Liver (tissue), 9 donors: Measurements from ENCODE around the gene SYDE2. TPM values are rescaled to one million over a fixed set of nuclear protein-coding genes. Genes with fewer than 3 reads are reported as not detected.
"Not testable (repeated sequence)": the region's sequence is repeated elsewhere in the genome, so short reads cannot be mapped to it uniquely, and the experiment has no call there.

Experiments
- DNase-seq: peaks from one replicate; pipeline ENCODE4 v3.0.0-alpha.2; 2017; ENCODE audit warnings: low spot score
- H3K27ac ChIP-seq, 2 donors: one replicate each; pipeline ENCODE4 v1.7.0; 2013; ENCODE audit warnings: inconsistent platforms in 2 of 2, low read length in 2 of 2, control low read depth in 1 of 2, low read depth in 1 of 2, mild to moderate bottlenecking in 1 of 2
- H3K27me3 ChIP-seq, 4 donors: one replicate each; pipeline versions ENCODE4 v1.6.1 to v1.7.0; 2013; ENCODE audit warnings: low read length in 3 of 4, inconsistent platforms in 1 of 4, mild to moderate bottlenecking in 1 of 4, moderate library complexity in 1 of 4; ENCODE audit not compliant: control insufficient read depth in 4 of 4, insufficient read depth in 4 of 4
- H3K36me3 ChIP-seq, 4 donors: one replicate each; pipeline versions ENCODE4 v1.6.1 to v1.7.0; 2013; ENCODE audit warnings: low read length in 3 of 4, mild to moderate bottlenecking in 3 of 4, low read depth in 1 of 4, moderate library complexity in 1 of 4; ENCODE audit not compliant: control insufficient read depth in 4 of 4, insufficient read depth in 3 of 4
- H3K4me1 ChIP-seq, 4 donors: one replicate each; pipeline versions ENCODE4 v1.6.1 to v1.7.0; 2013; ENCODE audit warnings: low read length in 3 of 4, mild to moderate bottlenecking in 3 of 4, moderate library complexity in 1 of 4; ENCODE audit not compliant: control insufficient read depth in 4 of 4, insufficient read depth in 4 of 4
- H3K4me3 ChIP-seq, 3 donors: one replicate each; pipeline versions ENCODE4 v1.6.1 to v1.7.0; 2013; ENCODE audit warnings: low read length in 3 of 3, control low read depth in 1 of 3, low read depth in 1 of 3, mild to moderate bottlenecking in 1 of 3
- H3K9ac ChIP-seq, 2 donors: one replicate each; pipeline ENCODE4 v1.7.0; 2013; ENCODE audit warnings: low read length in 2 of 2, mild to moderate bottlenecking in 2 of 2, moderate library complexity in 2 of 2, control low read depth in 1 of 2, low read depth in 1 of 2
- H3K9me3 ChIP-seq, 4 donors: one replicate each; pipeline versions ENCODE4 v1.6.1 to v1.7.0; 2013; ENCODE audit warnings: low read length in 3 of 4; ENCODE audit not compliant: control insufficient read depth in 4 of 4
- ATF3 ChIP-seq: IDR thresholded peaks from 2 replicates; pipeline ENCODE4 v1.6.1; 2016; ENCODE audit warnings: antibody characterized with exemption
- EGR1 ChIP-seq, 2 donors: IDR thresholded peaks; 2 replicates each; pipeline ENCODE4 v1.6.1; 2016 to 2018; ENCODE audit warnings: antibody characterized with exemption in 2 of 2, low read depth in 2 of 2
- FOXA1 ChIP-seq: IDR thresholded peaks from 2 replicates; pipeline ENCODE4 v1.6.1; 2016; ENCODE audit warnings: antibody characterized with exemption
- FOXA2 ChIP-seq: IDR thresholded peaks from 2 replicates; pipeline ENCODE4 v1.6.1; 2016; ENCODE audit warnings: antibody characterized with exemption
- GABPA ChIP-seq, 2 donors: IDR thresholded peaks in 1 of 2; conservative IDR thresholded peaks in 1 of 2; 2 replicates each; pipeline ENCODE4 v1.6.1; 2016; ENCODE audit warnings: antibody characterized with exemption in 2 of 2, mild to moderate bottlenecking in 1 of 2, moderate library complexity in 1 of 2
- HNF4A ChIP-seq, 2 donors: conservative IDR thresholded peaks; 2 replicates each; pipeline ENCODE4 v1.6.1; 2016; ENCODE audit warnings: antibody characterized with exemption in 2 of 2, mild to moderate bottlenecking in 2 of 2
- HNF4G ChIP-seq: IDR thresholded peaks from 2 replicates; pipeline ENCODE4 v1.6.1; 2016; ENCODE audit warnings: antibody characterized with exemption
- JUND ChIP-seq, 2 donors: IDR thresholded peaks; 2 replicates each; pipeline ENCODE4 v1.6.1; 2016; ENCODE audit warnings: antibody characterized with exemption in 2 of 2
- MAX ChIP-seq: IDR thresholded peaks from 2 replicates; pipeline ENCODE4 v1.6.1; 2016; ENCODE audit warnings: antibody characterized with exemption
- NR2F2 ChIP-seq: IDR thresholded peaks from 2 replicates; pipeline ENCODE4 v1.6.1; 2016; ENCODE audit warnings: antibody characterized with exemption
- RAD21 ChIP-seq, 2 donors: IDR thresholded peaks; 2 replicates each; pipeline ENCODE4 v1.6.1; 2016; ENCODE audit warnings: antibody characterized with exemption in 2 of 2, mild to moderate bottlenecking in 2 of 2
- RXRA ChIP-seq, 2 donors: IDR thresholded peaks; 2 replicates each; pipeline ENCODE4 v1.6.1; 2017 to 2018; ENCODE audit warnings: antibody characterized with exemption in 2 of 2, mild to moderate bottlenecking in 1 of 2
- SP1 ChIP-seq: IDR thresholded peaks from 2 replicates; pipeline ENCODE4 v1.6.1; 2018; ENCODE audit warnings: antibody characterized with exemption, mild to moderate bottlenecking
- TAF1 ChIP-seq: conservative IDR thresholded peaks from 2 replicates; pipeline ENCODE4 v1.6.1; 2016; ENCODE audit warnings: antibody characterized with exemption, mild to moderate bottlenecking
- YY1 ChIP-seq: IDR thresholded peaks from 2 replicates; pipeline ENCODE4 v1.6.1; 2016; ENCODE audit warnings: antibody characterized with exemption, mild to moderate bottlenecking
- WGBS: extraction: QIAGEN DNeasy Blood & Tissue Kit; methylation state at CpG from one replicate; pipeline ENCODE4 v1.1.7; 2013; 5-methylcytosine and 5-hydroxymethylcytosine counted together
- polyA plus RNA-seq, 2 donors: library from polyadenylated mRNA; stranded (reverse) in 1 of 2; unstranded in 1 of 2; fragments of 200-250 nt in 1 of 2; fragments of >200 nt in 1 of 2; fragmentation: Nextera tagmentation in 1 of 2; extraction: Ambion mirVana in 1 of 2; gene quantifications; one replicate each; pipeline versions ENCODE4 v1.2.1 to v1.2.3, GENCODE V29; 2013 to 2015
- total RNA-seq, 2 donors: library from RNA; depleted of rRNA; stranded (reverse); fragments of >200 nt; gene quantifications; one replicate each; pipeline ENCODE4 v1.2.3, GENCODE V29; 2014
- TF ChIP-seq, protein P1 (sequence below): fragments of 150-350 bp; IDR thresholded peaks from 2 replicates; pipeline ENCODE4 v1.5.1; 2017; ENCODE audit warnings: improper control_type of control experiment, low read depth, low read length; ENCODE audit not compliant: missing input control
- TF ChIP-seq, protein P2 (sequence below): IDR thresholded peaks from 2 replicates; pipeline ENCODE4 v1.6.1; 2016; ENCODE audit warnings: antibody characterized with exemption, mild to moderate bottlenecking
- TF ChIP-seq, protein P3 (sequence below): IDR thresholded peaks from 2 replicates; pipeline ENCODE4 v1.6.1; 2016; ENCODE audit warnings: antibody characterized with exemption
- donor health status: healthy.
- donor health status: healthy.
- donor health status: healthy.
- donor health status: healthy.
- donor health status: healthy.

The SYDE2 gene
- total and polyA plus RNA-seq, 4 donors = 1.3 to 11.5 (median 3.7) TPM

DNA sequence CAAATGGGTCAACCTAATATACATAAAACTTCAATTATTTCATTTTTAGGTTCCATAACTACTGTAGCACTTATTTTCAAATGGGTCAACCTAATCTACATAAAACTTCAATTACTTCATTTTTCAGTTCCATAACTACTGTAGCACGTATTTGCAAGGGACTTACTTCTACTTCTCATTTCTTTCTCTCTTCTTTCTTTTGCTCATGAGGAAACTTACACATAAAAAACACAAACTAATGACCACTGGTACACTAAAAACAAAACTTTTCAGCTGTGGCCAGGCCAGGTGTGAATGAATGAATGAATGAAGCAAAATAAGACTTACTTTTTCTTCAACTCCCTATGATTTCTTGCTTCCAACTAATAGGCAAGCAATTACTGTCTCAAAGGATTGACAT, 11.7 kb downstream of the SYDE2 start:
- H3K4me1 ChIP-seq = peaks cover 0 to 2% (median 0%) of the 10 kb centered on the region in 4 donors
- 84% methylated on average over 1 of the region's 1 CpG for WGBS
- TF ChIP-seq, protein P1, sequence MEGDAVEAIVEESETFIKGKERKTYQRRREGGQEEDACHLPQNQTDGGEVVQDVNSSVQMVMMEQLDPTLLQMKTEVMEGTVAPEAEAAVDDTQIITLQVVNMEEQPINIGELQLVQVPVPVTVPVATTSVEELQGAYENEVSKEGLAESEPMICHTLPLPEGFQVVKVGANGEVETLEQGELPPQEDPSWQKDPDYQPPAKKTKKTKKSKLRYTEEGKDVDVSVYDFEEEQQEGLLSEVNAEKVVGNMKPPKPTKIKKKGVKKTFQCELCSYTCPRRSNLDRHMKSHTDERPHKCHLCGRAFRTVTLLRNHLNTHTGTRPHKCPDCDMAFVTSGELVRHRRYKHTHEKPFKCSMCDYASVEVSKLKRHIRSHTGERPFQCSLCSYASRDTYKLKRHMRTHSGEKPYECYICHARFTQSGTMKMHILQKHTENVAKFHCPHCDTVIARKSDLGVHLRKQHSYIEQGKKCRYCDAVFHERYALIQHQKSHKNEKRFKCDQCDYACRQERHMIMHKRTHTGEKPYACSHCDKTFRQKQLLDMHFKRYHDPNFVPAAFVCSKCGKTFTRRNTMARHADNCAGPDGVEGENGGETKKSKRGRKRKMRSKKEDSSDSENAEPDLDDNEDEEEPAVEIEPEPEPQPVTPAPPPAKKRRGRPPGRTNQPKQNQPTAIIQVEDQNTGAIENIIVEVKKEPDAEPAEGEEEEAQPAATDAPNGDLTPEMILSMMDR = no peak
- no peak for TF ChIP-seq ATF3

GRCh38 chr1:85188530-85188929, 12.3 kb downstream of the SYDE2 start:
- Histone ChIP-seq H3K9me3 (no peaks in the 10 kb centered on the region), H3K4me3 (no peak overlapping the region), H3K27ac (no peak overlapping the region), H3K27me3 (no peaks in the 10 kb centered on the region), H3K4me1 (peaks cover 0 to 2% (median 0%) of the 10 kb centered on the region in 4 donors), H3K36me3 (peaks cover 1 to 9% (median 5%) of the 10 kb centered on the region in 4 donors), H3K9ac (no peak overlapping the region)
- TF ChIP-seq GABPA (IDR thresholded peaks at IDR 0.05 in 1 of 2, conservative IDR thresholded peaks at IDR 0.05 in 1 of 2) (no peak), YY1 (no peak), FOXA2 (no peak), EGR1 (IDR thresholded peaks at IDR 0.05; ENCODE audit: low read depth in 2 of 2) (no peak), NR2F2 (no peak), HNF4G (no peak), TAF1 (no peak), HNF4A (conservative IDR thresholded peaks at IDR 0.05) (no peak), JUND (IDR thresholded peaks at IDR 0.05) (no peak), RAD21 (IDR thresholded peaks at IDR 0.05) (no peak), SP1 (no peak), MAX (no peak), RXRA (IDR thresholded peaks at IDR 0.05) (no peak), ATF3 (no peak), FOXA1 (no peak)
- TF ChIP-seq, protein P1 = no peak
- TF ChIP-seq, protein P2, sequence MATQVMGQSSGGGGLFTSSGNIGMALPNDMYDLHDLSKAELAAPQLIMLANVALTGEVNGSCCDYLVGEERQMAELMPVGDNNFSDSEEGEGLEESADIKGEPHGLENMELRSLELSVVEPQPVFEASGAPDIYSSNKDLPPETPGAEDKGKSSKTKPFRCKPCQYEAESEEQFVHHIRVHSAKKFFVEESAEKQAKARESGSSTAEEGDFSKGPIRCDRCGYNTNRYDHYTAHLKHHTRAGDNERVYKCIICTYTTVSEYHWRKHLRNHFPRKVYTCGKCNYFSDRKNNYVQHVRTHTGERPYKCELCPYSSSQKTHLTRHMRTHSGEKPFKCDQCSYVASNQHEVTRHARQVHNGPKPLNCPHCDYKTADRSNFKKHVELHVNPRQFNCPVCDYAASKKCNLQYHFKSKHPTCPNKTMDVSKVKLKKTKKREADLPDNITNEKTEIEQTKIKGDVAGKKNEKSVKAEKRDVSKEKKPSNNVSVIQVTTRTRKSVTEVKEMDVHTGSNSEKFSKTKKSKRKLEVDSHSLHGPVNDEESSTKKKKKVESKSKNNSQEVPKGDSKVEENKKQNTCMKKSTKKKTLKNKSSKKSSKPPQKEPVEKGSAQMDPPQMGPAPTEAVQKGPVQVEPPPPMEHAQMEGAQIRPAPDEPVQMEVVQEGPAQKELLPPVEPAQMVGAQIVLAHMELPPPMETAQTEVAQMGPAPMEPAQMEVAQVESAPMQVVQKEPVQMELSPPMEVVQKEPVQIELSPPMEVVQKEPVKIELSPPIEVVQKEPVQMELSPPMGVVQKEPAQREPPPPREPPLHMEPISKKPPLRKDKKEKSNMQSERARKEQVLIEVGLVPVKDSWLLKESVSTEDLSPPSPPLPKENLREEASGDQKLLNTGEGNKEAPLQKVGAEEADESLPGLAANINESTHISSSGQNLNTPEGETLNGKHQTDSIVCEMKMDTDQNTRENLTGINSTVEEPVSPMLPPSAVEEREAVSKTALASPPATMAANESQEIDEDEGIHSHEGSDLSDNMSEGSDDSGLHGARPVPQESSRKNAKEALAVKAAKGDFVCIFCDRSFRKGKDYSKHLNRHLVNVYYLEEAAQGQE = no peak
- TF ChIP-seq, protein P3, sequence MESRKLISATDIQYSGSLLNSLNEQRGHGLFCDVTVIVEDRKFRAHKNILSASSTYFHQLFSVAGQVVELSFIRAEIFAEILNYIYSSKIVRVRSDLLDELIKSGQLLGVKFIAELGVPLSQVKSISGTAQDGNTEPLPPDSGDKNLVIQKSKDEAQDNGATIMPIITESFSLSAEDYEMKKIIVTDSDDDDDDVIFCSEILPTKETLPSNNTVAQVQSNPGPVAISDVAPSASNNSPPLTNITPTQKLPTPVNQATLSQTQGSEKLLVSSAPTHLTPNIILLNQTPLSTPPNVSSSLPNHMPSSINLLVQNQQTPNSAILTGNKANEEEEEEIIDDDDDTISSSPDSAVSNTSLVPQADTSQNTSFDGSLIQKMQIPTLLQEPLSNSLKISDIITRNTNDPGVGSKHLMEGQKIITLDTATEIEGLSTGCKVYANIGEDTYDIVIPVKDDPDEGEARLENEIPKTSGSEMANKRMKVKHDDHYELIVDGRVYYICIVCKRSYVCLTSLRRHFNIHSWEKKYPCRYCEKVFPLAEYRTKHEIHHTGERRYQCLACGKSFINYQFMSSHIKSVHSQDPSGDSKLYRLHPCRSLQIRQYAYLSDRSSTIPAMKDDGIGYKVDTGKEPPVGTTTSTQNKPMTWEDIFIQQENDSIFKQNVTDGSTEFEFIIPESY = no peak
- WGBS = 78% methylated on average over 5 of the region's 5 CpGs
- DNase-seq = no peak

More for the DNA sequence above, 11.7 kb downstream of the SYDE2 start:
- Histone ChIP-seq H3K9ac (no peak overlapping the region), H3K4me3 (no peak overlapping the region), H3K36me3 (peaks cover 1 to 9% (median 5%) of the 10 kb centered on the region in 4 donors), H3K27ac (no peak overlapping the region), H3K27me3 (no peaks in the 10 kb centered on the region), H3K9me3 (no peaks in the 10 kb centered on the region)
- DNase-seq = no peak

DNA sequence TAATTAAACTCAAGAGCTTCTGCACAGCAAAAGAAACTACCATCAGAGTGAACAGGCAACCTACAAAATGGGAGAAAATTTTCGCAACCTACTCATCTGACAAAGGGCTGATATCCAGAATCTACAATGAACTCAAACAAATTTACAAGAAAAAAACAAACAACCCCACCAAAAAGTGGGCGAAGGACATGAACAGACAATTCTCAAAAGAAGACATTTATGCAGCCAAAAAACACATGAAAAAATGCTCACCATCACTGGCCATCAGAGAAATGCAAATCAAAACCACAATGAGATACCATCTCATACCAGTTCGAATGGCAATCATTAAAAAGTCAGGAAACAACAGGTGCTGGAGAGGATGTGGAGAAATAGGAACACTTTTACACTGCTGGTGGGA, 13.8 kb downstream of the SYDE2 start:
- H3K27ac ChIP-seq, H3K9me3 ChIP-seq, H3K27me3 ChIP-seq, H3K9ac ChIP-seq, H3K4me3 ChIP-seq, H3K4me1 ChIP-seq, DNase-seq: not testable (repeated sequence)
- 74% methylated on average over 2 of the region's 3 CpGs for WGBS
- H3K36me3 ChIP-seq = peaks cover 1 to 14% (median 12%) of the 10 kb centered on the region in 4 donors
